ENCODE data around the gene FAM120A.
"Not testable (repeated sequence)": the region's sequence is repeated elsewhere in the genome, so short reads cannot be mapped to it uniquely, and the experiment has no call there.

Gene FAM120A

GRCh38 chr9:93475108-93475507, 23.6 kb downstream of the FAM120A start:
- DNase-seq: no peak

- DNase-seq: no peak
Observed at GRCh38 chr9:93475856-93476255, 24.4 kb downstream of the FAM120A start.

GRCh38 chr9:93476924-93477323, 25.4 kb downstream of the FAM120A start:
- DNase-seq: no peak

GRCh38 chr9:93477397-93477796, 25.9 kb downstream of the FAM120A start:
- peak in 1 of 2 experiments; percentile 12 for DNase-seq

- no peak for DNase-seq
Observed at GRCh38 chr9:93479726-93480125, 28.2 kb downstream of the FAM120A start.

GRCh38 chr9:93480262-93480661, 28.8 kb downstream of the FAM120A start:
- no peak for DNase-seq

DNA sequence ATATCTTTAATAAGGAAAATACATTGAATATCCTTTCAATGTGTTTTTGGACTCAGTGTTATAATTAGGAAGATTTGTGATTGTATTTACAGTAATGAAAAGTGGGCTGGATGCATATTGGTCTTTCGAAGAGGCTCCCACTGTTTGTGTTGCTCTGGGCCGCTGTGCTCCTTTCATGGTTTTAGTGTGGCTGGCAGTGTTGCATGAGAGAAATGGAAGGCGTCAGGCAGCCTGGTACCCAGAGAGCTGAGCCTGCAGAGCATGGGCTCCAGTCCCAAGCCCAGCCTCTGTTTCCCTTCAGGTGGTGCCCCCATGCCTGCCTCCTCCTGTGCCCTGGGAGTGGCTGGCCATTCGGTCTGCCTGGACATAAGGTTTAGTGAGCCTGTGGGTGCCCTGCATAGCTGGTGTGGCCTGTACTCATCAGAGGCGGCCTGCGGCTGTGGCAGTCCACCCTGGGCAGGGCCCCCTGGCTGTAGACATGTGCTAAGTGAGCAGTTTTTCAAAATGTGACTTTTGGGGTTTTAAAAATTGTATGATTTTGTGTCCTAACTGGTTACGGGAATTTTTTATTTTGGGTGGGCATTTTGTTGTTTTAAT, 29.3 kb downstream of the FAM120A start:
- no peak for DNase-seq

GRCh38 chr9:93483497-93483896, 32.0 kb downstream of the FAM120A start:
- no peak for DNase-seq

DNA sequence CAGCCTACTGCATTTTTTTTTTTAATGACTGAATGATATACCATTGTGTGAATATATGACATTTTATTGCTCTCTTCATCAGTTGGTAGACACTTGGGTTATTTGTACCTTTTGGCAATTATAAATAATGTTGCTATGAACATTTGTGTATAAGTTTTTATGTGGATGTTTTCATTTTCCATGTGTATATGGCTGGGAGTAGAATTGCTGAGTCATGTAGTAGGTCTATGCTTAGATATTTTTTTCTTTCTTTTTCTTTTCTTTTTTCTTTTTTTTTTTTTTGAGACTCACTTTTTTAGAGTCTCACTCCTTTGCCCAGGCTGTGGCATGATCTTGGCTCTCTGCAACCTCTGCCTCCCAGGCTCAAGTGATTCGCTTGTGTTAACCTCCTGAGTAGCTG, 34.8 kb downstream of the FAM120A start:
- no peak for DNase-seq

DNA sequence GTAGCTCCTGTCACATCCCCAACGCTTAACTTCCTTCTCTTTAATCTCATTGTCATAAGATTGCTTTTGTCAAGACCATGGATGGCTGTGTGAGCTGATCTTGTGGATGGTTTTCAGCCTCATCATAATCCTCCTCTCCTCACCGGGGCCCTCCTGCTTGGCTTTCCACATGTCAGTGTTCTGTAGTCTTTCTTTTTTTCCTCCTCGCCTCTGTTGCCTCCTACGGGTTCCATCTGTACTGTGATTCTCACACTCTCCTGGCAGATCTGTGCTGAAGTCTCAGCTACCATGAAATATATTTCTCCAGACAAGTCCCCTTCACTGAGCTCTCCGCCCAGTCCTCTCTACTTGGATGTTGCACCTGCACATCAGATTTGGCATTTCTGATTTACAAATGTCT, 36.8 kb downstream of the FAM120A start:
- DNase-seq: no peak

DNA sequence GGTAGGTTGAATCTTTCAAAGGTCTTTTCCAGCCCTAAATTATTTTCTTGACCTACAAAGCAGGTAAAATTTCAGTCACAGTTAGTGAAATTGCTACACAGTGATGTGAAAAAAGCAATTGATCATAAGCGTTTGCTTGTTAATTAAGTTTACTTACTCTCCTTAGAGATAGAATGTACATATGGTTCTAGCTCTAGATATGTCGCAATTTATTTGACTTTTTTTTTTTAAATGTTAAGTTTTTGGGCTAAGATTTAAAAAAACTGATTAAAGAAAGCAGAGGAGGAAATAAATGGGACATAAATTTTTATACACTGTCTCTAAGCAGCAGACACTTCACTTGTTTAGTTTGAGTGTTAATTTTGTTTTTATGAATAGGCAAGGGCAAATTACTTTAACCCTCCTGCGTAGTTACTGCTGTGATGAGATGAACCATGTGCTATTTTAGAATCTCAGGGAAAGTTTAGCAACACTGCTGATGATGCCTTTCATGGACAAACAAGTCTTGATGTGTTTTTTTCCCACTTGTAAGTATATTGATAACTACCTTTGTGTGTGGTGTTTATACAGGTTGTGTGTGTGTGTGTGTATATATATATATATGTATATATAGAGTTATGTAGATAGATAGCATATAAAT, 40.2 kb downstream of the FAM120A start:
- no peak for DNase-seq

DNA sequence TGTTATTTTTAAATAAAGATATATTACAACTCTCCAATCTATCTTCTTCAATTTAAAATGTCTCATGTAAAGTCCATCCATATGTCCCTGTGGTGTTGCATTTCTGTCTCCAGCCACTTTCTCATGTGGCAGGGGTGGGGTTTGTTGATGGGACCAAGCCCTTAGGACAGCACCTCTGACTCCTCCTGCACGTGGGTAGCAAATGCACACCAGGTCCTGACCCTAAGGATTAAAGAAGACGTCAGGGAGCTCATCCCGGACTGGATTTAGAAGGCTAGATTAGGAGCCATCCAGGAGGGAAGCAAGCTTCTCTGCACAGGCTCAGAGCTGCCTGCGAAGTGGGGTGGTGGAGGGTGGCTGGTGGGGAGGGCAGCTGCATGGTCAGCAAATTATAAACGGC, 40.8 kb downstream of the FAM120A start:
- no peak for DNase-seq

DNA sequence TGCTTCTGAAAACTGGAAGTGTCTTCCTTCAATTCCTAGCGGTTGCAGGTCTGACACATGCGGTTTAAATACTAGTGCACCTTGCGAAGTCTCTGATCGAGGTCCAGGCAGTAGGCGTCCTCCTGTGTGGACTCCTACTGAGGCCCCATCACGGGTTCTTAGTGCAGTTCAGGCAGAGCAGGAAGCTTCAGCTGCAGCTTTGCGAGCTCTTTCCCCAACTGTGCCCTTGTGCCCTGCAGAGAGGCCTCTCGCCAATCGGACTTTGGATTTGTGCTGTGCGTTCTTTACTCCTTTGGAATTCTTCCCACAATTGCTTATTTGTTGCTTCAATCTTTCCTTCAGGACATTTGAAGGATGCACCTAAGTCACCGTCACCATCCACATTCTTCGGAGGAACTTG, 42.5 kb downstream of the FAM120A start:
- no peak for DNase-seq

GRCh38 chr9:93496285-93496684, 44.8 kb downstream of the FAM120A start:
- no peak for DNase-seq

DNA sequence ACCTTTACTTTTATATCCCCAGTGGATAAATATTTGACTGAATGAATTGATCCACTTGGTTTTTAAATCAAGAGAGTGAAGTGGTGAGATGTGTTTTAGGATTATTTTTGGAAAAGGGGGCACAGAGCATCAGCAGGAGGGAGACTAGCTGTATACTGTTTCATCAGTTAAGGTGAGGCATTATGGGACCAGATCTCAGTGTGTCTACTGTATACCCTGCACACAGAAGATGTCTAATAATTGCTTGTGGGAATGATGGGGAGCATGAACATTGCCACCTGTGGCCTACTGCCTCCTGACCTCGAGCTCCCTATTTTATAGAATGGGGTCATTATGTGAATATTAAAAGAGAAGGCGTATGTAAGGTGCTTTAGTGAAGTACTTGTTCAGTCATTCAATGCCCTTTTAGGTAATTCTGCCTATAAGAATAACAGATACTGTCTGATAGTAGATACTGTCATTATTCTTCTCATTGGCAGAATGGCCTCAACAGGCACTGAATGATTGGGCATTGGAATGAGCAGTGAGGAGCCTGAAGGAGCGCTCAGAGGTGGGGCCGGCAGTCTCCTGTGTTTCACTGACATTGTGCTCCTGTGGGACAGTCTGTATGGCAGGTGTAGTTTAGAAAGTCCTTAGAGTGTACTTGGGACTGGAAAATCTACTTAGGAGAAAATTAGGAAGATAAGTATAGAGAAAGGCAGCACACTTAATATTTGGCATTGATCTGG, 49.2 kb downstream of the FAM120A start:
- DNase-seq: no peak

- DNase-seq: no peak
Observed at GRCh38 chr9:93501406-93501805, 49.9 kb downstream of the FAM120A start.

DNA sequence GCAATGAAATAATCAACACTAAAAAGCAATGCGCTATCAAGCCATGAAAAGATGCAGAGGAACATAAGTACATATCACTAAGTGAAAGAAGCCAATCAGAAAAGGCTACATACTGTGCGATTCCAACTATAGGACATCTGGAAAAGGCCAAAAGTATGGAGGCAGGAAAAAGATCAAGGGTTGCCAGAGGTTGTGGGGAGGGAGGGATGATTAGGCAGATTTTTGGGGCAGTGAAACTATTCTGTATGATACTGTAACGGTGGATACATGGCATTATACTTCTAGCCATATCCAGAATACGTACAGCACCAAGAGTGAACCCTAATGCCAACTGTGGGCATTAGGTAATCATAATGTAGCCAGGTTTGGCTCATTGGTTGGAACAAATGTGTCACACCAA, 51.9 kb downstream of the FAM120A start:
- no peak for DNase-seq

- no peak for DNase-seq
Observed at GRCh38 chr9:93505541-93506132, 54.2 kb downstream of the FAM120A start.

DNA sequence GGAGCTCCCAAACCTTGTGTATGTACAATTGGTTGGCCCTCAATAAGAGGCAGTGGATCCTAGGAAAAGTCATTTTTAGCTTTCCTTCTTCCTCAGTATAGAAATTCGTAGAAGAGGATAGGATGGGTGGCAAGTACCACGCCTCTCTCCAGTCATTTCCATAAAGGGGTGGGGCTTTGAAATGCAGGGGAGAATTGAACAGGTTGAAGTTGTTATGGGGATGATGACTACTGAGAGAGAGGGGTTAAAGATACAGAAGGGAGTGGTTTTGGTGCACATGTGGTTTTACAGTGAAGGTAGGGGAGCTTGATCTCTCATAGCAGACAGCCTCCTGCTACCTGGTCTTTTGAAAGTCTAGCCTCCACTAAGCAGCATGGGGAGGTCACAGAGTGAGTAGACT, 56.3 kb downstream of the FAM120A start:
- DNase-seq: no peak

- DNase-seq: no peak
Observed at GRCh38 chr9:93508207-93508606, 56.7 kb downstream of the FAM120A start.

GRCh38 chr9:93509084-93509483, 57.6 kb downstream of the FAM120A start:
- no peak for DNase-seq

GRCh38 chr9:93510041-93510440, 58.6 kb downstream of the FAM120A start:
- DNase-seq: no peak

- not testable (repeated sequence) for DNase-seq
Observed at GRCh38 chr9:93511228-93511627, 59.7 kb downstream of the FAM120A start.

All from NCI-H2081 (cell line).